A673 (cell line): ENCODE measurements around the gene STIM1. TPM values are rescaled to one million over a fixed set of nuclear protein-coding genes. Genes with fewer than 3 reads are reported as not detected.

Source experiments
- BruUV-seq: library from RNA; stranded (reverse); fragments of 400-500 nt; replicated peaks from 2 replicates; lab custom pipeline; 2021; lab: Mats Ljungman, UMichigan
- CTCF ChIA-PET: fragments of 300-600 bp; sonication (Branson Sonifier 250); formaldehyde crosslinking; loops from one replicate; lab custom pipeline; 2022; ENCODE audit warnings: antibody characterized with exemption; lab: Charles Lee
- POLR2A ChIA-PET: fragments of 300-600 bp; sonication (Branson Sonifier 250); formaldehyde crosslinking; loops from one replicate; lab custom pipeline; 2022; ENCODE audit warnings: antibody characterized with exemption; ENCODE audit not compliant: low non-redundant PET; lab: Charles Lee
- DNase-seq: peaks from one replicate; pipeline ENCODE4 v3.0.0-alpha.2; 2015; ENCODE audit warnings: low spot score
- H3K27ac ChIP-seq: fragments of 200-600 bp; sonication (generic); 2 replicates; pipeline ENCODE4 v1.5.1; 2016; ENCODE audit warnings: mixed run types, low read depth, mild to moderate bottlenecking, mixed read lengths, antibody characterized with exemption, low read length; ENCODE audit not compliant: poor library complexity, severe bottlenecking
- H3K27me3 ChIP-seq: fragments of 200-600 bp; sonication (generic); replicated peaks from 2 replicates; pipeline ENCODE4 v1.6.1; 2017; ENCODE audit warnings: mixed run types, low read depth, mild to moderate bottlenecking, mixed read lengths, antibody characterized with exemption, low read length; ENCODE audit not compliant: insufficient read depth, poor library complexity
- H3K36me3 ChIP-seq: fragments of 200-600 bp; sonication (generic); 2 replicates; pipeline ENCODE4 v1.6.1; 2016; ENCODE audit warnings: mixed run types, mild to moderate bottlenecking, mixed read lengths, antibody characterized with exemption, low read length; ENCODE audit not compliant: insufficient read depth, poor library complexity, severe bottlenecking
- H3K4me1 ChIP-seq: fragments of 200-600 bp; sonication (generic); 2 replicates; pipeline ENCODE4 v1.6.1; 2017; ENCODE audit warnings: mixed run types, mild to moderate bottlenecking, mixed read lengths, antibody characterized with exemption, low read length; ENCODE audit not compliant: insufficient read depth, poor library complexity, severe bottlenecking
- H3K4me3 ChIP-seq: fragments of 200-600 bp; sonication (generic); 2 replicates; pipeline ENCODE4 v1.5.1; 2016; ENCODE audit warnings: low read depth, mixed run types, mild to moderate bottlenecking, mixed read lengths, low read length; ENCODE audit not compliant: poor library complexity, severe bottlenecking
- H3K9me3 ChIP-seq: fragments of 200-600 bp; sonication (generic); 2 replicates; pipeline ENCODE4 v1.6.1; 2016; ENCODE audit warnings: mixed run types, low read depth, mild to moderate bottlenecking, mixed read lengths, antibody characterized with exemption, low read length; ENCODE audit not compliant: poor library complexity, severe bottlenecking
- EZH2 ChIP-seq: fragments of 200-600 bp; sonication (generic); IDR thresholded peaks from 2 replicates; pipeline ENCODE4 v1.6.1; 2017; ENCODE audit warnings: borderline replicate concordance, low read depth, mild to moderate bottlenecking, mixed read lengths, antibody characterized with exemption, low read length; ENCODE audit not compliant: poor library complexity, severe bottlenecking
- intact Hi-C: fragments of 100-400 bp; cut with micrococcal nuclease; formaldehyde crosslinking; loops from one replicate; pipeline ENCODE4 v1.10.0; 2022; ENCODE audit not compliant: unreplicated experiment
- total RNA-seq: library from RNA; stranded (reverse); gene quantifications from 2 replicates; pipeline ENCODE4 v1.2.3, GENCODE V29; 2021
- TF ChIP-seq, protein P1 (sequence below): fragments of 300-800, 200-600 bp; sonication (generic); conservative IDR thresholded peaks from 2 replicates; pipeline ENCODE4 v1.5.1; 2017; ENCODE audit warnings: low read depth, mild to moderate bottlenecking, antibody characterized with exemption, low read length, moderate library complexity, mixed read lengths

Gene STIM1
- total RNA-seq, 1 experiment from 2014 or later: 14.2 TPM

DNA sequence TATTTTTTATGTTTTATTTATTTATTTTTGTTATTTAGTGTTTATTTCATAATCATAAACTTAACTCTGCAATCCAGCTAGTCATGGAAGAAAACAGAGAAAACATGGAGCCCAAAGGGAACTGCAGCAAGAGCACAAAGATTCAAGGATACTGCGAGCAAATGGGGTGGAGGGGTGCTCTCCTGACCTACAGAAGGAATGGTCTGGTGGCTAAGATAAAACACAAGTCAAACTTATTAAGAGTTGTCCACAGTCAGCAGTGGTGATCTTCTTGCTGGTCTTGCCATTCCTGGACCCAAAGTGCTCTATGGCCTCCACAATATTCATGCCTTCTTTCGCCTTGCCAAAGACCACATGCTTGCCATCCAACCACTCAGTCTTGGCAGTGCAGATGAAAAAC, 36.7 kb downstream of the STIM1 start:
- CTCF ChIA-PET: no interaction called here
- no peak for TF ChIP-seq EZH2
- TF ChIP-seq, protein P1, sequence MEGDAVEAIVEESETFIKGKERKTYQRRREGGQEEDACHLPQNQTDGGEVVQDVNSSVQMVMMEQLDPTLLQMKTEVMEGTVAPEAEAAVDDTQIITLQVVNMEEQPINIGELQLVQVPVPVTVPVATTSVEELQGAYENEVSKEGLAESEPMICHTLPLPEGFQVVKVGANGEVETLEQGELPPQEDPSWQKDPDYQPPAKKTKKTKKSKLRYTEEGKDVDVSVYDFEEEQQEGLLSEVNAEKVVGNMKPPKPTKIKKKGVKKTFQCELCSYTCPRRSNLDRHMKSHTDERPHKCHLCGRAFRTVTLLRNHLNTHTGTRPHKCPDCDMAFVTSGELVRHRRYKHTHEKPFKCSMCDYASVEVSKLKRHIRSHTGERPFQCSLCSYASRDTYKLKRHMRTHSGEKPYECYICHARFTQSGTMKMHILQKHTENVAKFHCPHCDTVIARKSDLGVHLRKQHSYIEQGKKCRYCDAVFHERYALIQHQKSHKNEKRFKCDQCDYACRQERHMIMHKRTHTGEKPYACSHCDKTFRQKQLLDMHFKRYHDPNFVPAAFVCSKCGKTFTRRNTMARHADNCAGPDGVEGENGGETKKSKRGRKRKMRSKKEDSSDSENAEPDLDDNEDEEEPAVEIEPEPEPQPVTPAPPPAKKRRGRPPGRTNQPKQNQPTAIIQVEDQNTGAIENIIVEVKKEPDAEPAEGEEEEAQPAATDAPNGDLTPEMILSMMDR: no peak

DNA sequence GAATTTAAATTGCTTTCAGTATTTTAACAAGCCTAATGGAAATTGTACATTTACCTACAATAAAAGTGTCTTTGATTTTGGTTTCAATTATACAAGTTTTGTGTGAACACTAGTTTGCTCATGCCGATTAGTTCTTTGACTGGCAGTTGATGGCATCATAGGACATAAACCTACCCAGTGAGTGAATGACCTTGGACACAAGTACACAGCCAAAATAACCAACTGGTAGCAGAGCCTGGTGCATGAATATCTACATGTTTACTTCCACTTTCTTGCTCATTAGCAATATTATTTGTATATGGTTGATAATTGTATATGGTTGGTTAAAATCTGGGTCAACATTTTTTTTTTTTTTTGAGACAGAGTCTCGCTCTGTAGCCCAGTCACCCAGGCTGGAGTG, 37.8 kb downstream of the STIM1 start:
- Histone ChIP-seq H3K27ac (no peak overlapping the region), H3K4me3 (no peak overlapping the region), H3K36me3 (no peaks in the 10 kb centered on the region), H3K4me1 (no peaks in the 10 kb centered on the region), H3K27me3 (no peaks in the 10 kb centered on the region), H3K9me3 (no peaks in the 10 kb centered on the region)
- CTCF ChIA-PET: no interaction called here
- no peak for DNase-seq
- POLR2A ChIA-PET: no interaction called here
- TF ChIP-seq, protein P1: no peak
- no peak for TF ChIP-seq EZH2
- intact Hi-C loops: no loop called here
- BruUV-seq: no TSS peak

More for the DNA sequence above, 36.7 kb downstream of the STIM1 start:
- Histone ChIP-seq H3K4me3 (no peak overlapping the region), H3K36me3 (no peaks in the 10 kb centered on the region), H3K27ac (no peak overlapping the region), H3K9me3 (no peaks in the 10 kb centered on the region), H3K4me1 (no peaks in the 10 kb centered on the region), H3K27me3 (no peaks in the 10 kb centered on the region)
- no TSS peak for BruUV-seq
- POLR2A ChIA-PET: no interaction called here
- intact Hi-C loops: no loop called here
- no peak for DNase-seq

DNA sequence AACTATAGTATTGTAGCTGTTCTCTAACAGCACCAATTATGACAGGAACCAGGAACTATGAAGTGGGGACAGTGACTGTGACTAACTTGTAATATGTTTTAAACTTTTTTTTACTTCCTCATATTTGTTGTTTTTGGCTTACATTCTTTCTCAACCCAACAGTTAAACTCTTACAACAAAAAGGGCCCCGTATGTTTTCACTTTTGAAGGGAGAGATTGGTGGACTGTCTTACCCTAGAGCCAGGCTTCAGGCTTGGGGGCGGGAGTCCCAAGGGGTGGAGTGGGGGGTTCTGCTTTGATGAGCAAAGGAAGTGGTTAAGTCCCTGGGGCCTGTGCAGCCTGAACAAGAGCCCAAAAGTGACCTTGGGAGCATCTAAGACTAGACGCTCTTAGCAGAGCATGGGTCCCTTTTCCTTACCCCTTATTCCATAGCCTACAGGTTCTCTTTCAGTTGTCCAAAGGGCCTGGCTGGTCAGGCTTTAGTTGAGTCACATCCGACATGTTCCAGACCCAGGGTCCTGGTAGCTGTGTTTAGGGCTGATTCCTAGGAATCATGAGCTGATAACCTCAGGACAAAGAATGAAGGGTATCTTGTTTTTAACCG, 38.8 kb downstream of the STIM1 start:
- POLR2A ChIA-PET: no interaction called here
- Histone ChIP-seq H3K9me3 (no peaks in the 10 kb centered on the region), H3K27me3 (no peaks in the 10 kb centered on the region), H3K4me1 (no peaks in the 10 kb centered on the region), H3K4me3 (no peak overlapping the region), H3K36me3 (no peaks in the 10 kb centered on the region), H3K27ac (no peak overlapping the region)
- CTCF ChIA-PET: no interaction called here
- no TSS peak for BruUV-seq
- TF ChIP-seq EZH2: no peak
- TF ChIP-seq, protein P1: no peak
- intact Hi-C loops: no loop called here
- DNase-seq: peak; percentile 41
